HepG2 (cell line): ENCODE data around the gene ANO4. TPM values are rescaled to one million over a fixed set of nuclear protein-coding genes. Genes with fewer than 3 reads are reported as not detected.

ENCODE experiments used
- ATAC-seq: fragments of 200-7000 bp; cut with Tn5 transposase; 3 replicates; pipeline ENCODE4 v1.9.1; 2020; ENCODE audit warnings: mild to moderate bottlenecking, moderate library complexity
- BruUV-seq: library from RNA; stranded (reverse); fragments of 400-500 nt; replicated peaks from 2 replicates; lab custom pipeline; 2021; lab: Mats Ljungman, UMichigan
- CTCF ChIA-PET: fragments of 300-600 bp; formaldehyde crosslinking; extraction: SDS; loops from one replicate; lab custom pipeline; 2021; ENCODE audit warnings: low total read pairs, inconsistent platforms, low intra/inter-chr PET ratio; lab: Yijun Ruan, JAX
- POLR2A ChIA-PET: fragments of 350-600 bp; sonication (Branson Sonifier 250); formaldehyde crosslinking; loops from one replicate; lab custom pipeline; 2020; ENCODE audit warnings: antibody characterized with exemption, inconsistent platforms; lab: Yijun Ruan, JAX
- DNase-seq: peaks from one replicate; pipeline ENCODE4 v3.0.0-alpha.2; 2015; ENCODE audit warnings: low spot score
- FAIRE-seq: peaks from 3 replicates; lab custom pipeline; 2011; peaks lifted over from hg19 to GRCh38; lab: Jason Lieb, UNC
- H2AFZ ChIP-seq: one replicate; pipeline ENCODE4 v1.6.1; 2011; ENCODE audit warnings: low read length, inconsistent platforms
- H3K27ac ChIP-seq: fragments of 300-600 bp; 3 replicates; pipeline ENCODE4 v1.8.0; 2011; ENCODE audit warnings: mixed run types, mild to moderate bottlenecking, mixed read lengths, low read length, inconsistent platforms; ENCODE audit not compliant: insufficient read depth; ENCODE audit errors: extremely low read length
- H3K27me3 ChIP-seq, 2 experiments: fragments of 200-600 bp in 1 of 2; 2 replicates in 1 of 2; 3 replicates in 1 of 2; pipeline versions ENCODE4 v1.6.0 to v1.8.0; 2011; ENCODE audit warnings: low read length in 2 of 2, mild to moderate bottlenecking in 2 of 2, moderate library complexity in 2 of 2, inconsistent platforms in 1 of 2; ENCODE audit not compliant: insufficient read depth in 2 of 2, control insufficient read depth in 1 of 2
- H3K36me3 ChIP-seq, 2 experiments: fragments of 200-600 bp in 1 of 2; replicated peaks in 1 of 2; 2 replicates in 1 of 2; 3 replicates in 1 of 2; pipeline versions ENCODE4 v1.5.1 to v1.8.0; 2011; ENCODE audit warnings: low read length in 2 of 2, inconsistent platforms in 1 of 2; ENCODE audit not compliant: insufficient read depth in 2 of 2, control insufficient read depth in 1 of 2
- H3K4me1 ChIP-seq: 2 replicates; pipeline ENCODE4 v1.5.1; 2012; ENCODE audit warnings: low read length, inconsistent platforms; ENCODE audit not compliant: insufficient read depth
- H3K4me2 ChIP-seq: 2 replicates; pipeline ENCODE4 v1.6.0; 2011; ENCODE audit warnings: low read depth, low read length, inconsistent platforms
- H3K4me3 ChIP-seq, 3 experiments: fragments of 200-600 bp in 1 of 3; sonication (generic), shearing (Covaris generic) in 1 of 3; replicated peaks in 1 of 3; 2 replicates each; pipeline ENCODE4 v1.5.1; 2011 to 2016; ENCODE audit warnings: low read length in 3 of 3, inconsistent platforms in 2 of 3, low read depth in 2 of 3, mild to moderate bottlenecking in 2 of 3, control low read depth in 1 of 3, mixed read lengths in 1 of 3; ENCODE audit not compliant: insufficient read depth in 1 of 3
- H3K79me2 ChIP-seq: one replicate; pipeline ENCODE4 v1.6.1; 2011; ENCODE audit warnings: low read length, inconsistent platforms; ENCODE audit not compliant: insufficient read depth
- H3K9ac ChIP-seq: 2 replicates; pipeline ENCODE4 v1.6.0; 2011; ENCODE audit warnings: mild to moderate bottlenecking, low read depth, low read length, inconsistent platforms; ENCODE audit not compliant: insufficient read depth
- H3K9me3 ChIP-seq: 2 replicates; pipeline ENCODE4 v1.5.1; 2012; ENCODE audit warnings: mild to moderate bottlenecking, low read length
- H4K20me1 ChIP-seq: 2 replicates; pipeline ENCODE4 v1.6.0; 2011; ENCODE audit warnings: inconsistent platforms, mild to moderate bottlenecking, low read length, moderate library complexity; ENCODE audit not compliant: insufficient read depth
- BORCS8-MEF2B ChIP-seq: sonication (generic); formaldehyde crosslinking; IDR thresholded peaks from 2 replicates; pipeline ENCODE4 v1.8.0; 2022; ENCODE audit warnings: mild to moderate bottlenecking, missing genetic modification reagents
- TGIF2 ChIP-seq: IDR thresholded peaks from 2 replicates; pipeline ENCODE4 v1.6.1; 2016; ENCODE audit warnings: control low read depth, missing compliant biosample characterization
- TOPORS ChIP-seq: sonication (generic); formaldehyde crosslinking; IDR thresholded peaks from 2 replicates; pipeline ENCODE4 v1.8.0; 2023; ENCODE audit warnings: mild to moderate bottlenecking, missing genetic modification reagents
- ZNF441 ChIP-seq: sonication (generic); formaldehyde crosslinking; IDR thresholded peaks from 2 replicates; pipeline ENCODE4 v1.7.0; 2021; ENCODE audit warnings: missing genetic modification reagents, borderline replicate concordance
- in situ Hi-C: cut with HindIII; loops from 2 replicates; pipeline ENCODE4 v1.10.0; 2017; ENCODE audit warnings: low pct_unique_long_range_greater_than_20kb; ENCODE audit not compliant: extremely low pct_ligation_motif_present
- intact Hi-C: fragments of 100-400 bp; cut with micrococcal nuclease; formaldehyde crosslinking; loops from one replicate; pipeline ENCODE4 v1.10.0; 2022; ENCODE audit not compliant: unreplicated experiment
- polyA plus RNA-seq, 8 experiments: library from polyadenylated mRNA; depleted of rRNA in 3 of 8; stranded (reverse) in 7 of 8; unstranded in 1 of 8; fragments of >200 nt; fragmentation: Illumina TruSeq in 4 of 8; extraction: Trizol in 4 of 8; gene quantifications; 2 replicates each; pipeline versions ENCODE4 v1.2.1 to v1.2.3, GENCODE V29; 2011 to 2016; ENCODE audit warnings: low read depth in 4 of 8, missing spikeins in 1 of 8, mixed read lengths in 1 of 8; ENCODE audit not compliant: insufficient read depth in 1 of 8
- total RNA-seq, 5 experiments: library from RNA; depleted of rRNA; stranded (reverse); fragments of >200 nt; fragmentation: Illumina TruSeq; extraction: Trizol; gene quantifications; 2 replicates each; pipeline ENCODE4 v1.2.3, GENCODE V29; 2016; ENCODE audit warnings: low read depth in 1 of 5
- TF ChIP-seq, protein P1 (sequence below): sonication (generic); formaldehyde crosslinking; conservative IDR thresholded peaks from 2 replicates; pipeline ENCODE4 v1.8.0; 2022; ENCODE audit warnings: missing genetic modification reagents

ANO4 gene
- total and polyA plus RNA-seq, 2 of the 13 experiments (the other 11 are each of a cell fraction or from before 2014, with no cell fraction given), result not detected

GRCh38 chr12:100830003-100830795 is 35.6 kb downstream of the ANO4 start (continued):
- TF ChIP-seq BORCS8-MEF2B (CRISPR knock-in tag), result no peak
- TF ChIP-seq TGIF2 (CRISPR knock-in tag), result no peak
- TF ChIP-seq, protein P1, sequence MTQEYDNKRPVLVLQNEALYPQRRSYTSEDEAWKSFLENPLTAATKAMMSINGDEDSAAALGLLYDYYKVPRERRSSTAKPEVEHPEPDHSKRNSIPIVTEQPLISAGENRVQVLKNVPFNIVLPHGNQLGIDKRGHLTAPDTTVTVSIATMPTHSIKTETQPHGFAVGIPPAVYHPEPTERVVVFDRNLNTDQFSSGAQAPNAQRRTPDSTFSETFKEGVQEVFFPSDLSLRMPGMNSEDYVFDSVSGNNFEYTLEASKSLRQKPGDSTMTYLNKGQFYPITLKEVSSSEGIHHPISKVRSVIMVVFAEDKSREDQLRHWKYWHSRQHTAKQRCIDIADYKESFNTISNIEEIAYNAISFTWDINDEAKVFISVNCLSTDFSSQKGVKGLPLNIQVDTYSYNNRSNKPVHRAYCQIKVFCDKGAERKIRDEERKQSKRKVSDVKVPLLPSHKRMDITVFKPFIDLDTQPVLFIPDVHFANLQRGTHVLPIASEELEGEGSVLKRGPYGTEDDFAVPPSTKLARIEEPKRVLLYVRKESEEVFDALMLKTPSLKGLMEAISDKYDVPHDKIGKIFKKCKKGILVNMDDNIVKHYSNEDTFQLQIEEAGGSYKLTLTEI, result no peak

DNA sequence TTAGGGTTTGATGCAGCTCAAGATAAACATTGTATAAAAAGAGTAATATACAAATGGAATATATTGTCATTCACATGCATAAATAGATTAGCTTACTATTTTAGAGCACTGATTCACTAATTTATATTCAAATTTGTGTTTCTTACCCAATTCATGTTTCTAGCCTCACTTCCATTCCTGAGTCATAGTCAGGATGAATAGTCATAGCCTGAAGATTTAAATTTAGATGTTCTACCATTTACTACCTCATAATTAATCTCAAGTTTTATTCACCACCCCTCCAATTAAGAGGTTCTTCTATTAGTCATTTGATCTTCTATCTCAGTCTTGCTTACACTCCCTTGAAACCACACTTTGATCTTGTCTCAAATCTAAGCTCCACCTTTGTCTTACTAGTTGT is 38.7 kb downstream of the ANO4 start:
- H2AFZ ChIP-seq, result no peak overlapping the region
- H3K4me2 ChIP-seq, result no peak overlapping the region
- H3K9ac ChIP-seq, result no peak overlapping the region
- BruUV-seq, result no TSS peak
- H3K4me1 ChIP-seq, result no peaks in the 10 kb centered on the region
- ChIA-PET POLR2A (no interaction called here), CTCF (no interaction called here)
- H3K4me3 ChIP-seq, result no peak overlapping the region
- H4K20me1 ChIP-seq, result no peaks in the 10 kb centered on the region
- FAIRE-seq (no peak), DNase-seq (no peak), ATAC-seq (no peak)
- in situ Hi-C loops, result no loop called here
- no peaks in the 10 kb centered on the region for H3K79me2 ChIP-seq
- no peaks in the 10 kb centered on the region for H3K27me3 ChIP-seq
- no peaks in the 10 kb centered on the region for H3K36me3 ChIP-seq
- no peak overlapping the region for H3K27ac ChIP-seq
- intact Hi-C loops, result no loop called here
- no peaks in the 10 kb centered on the region for H3K9me3 ChIP-seq
- no peak for TF ChIP-seq ZNF441
- TF ChIP-seq TOPORS (CRISPR knock-in tag), result no peak
